ENCODE measurements around the gene TRAPPC8.
"Not testable (repeated sequence)": the region's sequence is repeated elsewhere in the genome, so short reads cannot be mapped to it uniquely, and the experiment has no call there.

DNA sequence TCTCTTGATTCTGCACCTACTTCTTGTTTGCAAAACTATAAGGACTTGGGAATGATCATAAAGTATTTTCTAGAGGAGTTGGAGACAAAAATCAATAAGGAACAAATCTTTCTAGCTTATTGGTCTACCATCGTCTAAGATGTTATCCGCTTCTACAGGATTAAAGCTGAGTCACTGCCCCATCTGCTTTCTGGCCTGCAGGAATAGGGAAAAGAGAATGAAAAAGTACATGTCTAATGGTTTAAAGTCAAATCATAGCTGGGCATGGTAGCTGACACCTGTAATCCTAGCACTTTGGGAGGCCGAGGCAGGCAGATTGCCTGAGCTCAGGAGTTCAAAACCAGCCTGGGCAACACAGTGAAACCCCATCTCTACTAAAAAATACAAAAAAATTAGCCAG is 10.8 kb upstream of the TRAPPC8 start:
- TF ChIP-seq RBBP5 (conservative IDR thresholded peaks at IDR 0.05); SIN3A (IDR thresholded peaks at IDR 0.05; ENCODE audit: low read depth, low read length); YY1 (IDR thresholded peaks at IDR 0.05; ENCODE audit: low read depth, low read length); HCFC1 (IDR thresholded peaks at IDR 0.05; ENCODE audit: low read length); FOS (IDR thresholded peaks at IDR 0.05; ENCODE audit: borderline replicate concordance, extremely low read depth, insufficient read length); HDGF (IDR thresholded peaks at IDR 0.05); CREB1 (IDR thresholded peaks at IDR 0.05; ENCODE audit: low read depth); SUZ12 (IDR thresholded peaks at IDR 0.05; ENCODE audit: unreplicated experiment); SMC3 (IDR thresholded peaks at IDR 0.05; ENCODE audit: borderline replicate concordance, low read length): not testable (repeated sequence)
- TF ChIP-seq, protein P1, sequence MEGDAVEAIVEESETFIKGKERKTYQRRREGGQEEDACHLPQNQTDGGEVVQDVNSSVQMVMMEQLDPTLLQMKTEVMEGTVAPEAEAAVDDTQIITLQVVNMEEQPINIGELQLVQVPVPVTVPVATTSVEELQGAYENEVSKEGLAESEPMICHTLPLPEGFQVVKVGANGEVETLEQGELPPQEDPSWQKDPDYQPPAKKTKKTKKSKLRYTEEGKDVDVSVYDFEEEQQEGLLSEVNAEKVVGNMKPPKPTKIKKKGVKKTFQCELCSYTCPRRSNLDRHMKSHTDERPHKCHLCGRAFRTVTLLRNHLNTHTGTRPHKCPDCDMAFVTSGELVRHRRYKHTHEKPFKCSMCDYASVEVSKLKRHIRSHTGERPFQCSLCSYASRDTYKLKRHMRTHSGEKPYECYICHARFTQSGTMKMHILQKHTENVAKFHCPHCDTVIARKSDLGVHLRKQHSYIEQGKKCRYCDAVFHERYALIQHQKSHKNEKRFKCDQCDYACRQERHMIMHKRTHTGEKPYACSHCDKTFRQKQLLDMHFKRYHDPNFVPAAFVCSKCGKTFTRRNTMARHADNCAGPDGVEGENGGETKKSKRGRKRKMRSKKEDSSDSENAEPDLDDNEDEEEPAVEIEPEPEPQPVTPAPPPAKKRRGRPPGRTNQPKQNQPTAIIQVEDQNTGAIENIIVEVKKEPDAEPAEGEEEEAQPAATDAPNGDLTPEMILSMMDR (IDR thresholded peaks at IDR 0.05 in 2 of 3, conservative IDR thresholded peaks at IDR 0.05 in 1 of 3; ENCODE audit: control insufficient read depth in 2 of 3, extremely low read depth in 1 of 3, insufficient read depth in 1 of 3, low read depth in 3 of 3, low read length in 3 of 3) = not testable (repeated sequence)
- TF ChIP-seq, protein P2, sequence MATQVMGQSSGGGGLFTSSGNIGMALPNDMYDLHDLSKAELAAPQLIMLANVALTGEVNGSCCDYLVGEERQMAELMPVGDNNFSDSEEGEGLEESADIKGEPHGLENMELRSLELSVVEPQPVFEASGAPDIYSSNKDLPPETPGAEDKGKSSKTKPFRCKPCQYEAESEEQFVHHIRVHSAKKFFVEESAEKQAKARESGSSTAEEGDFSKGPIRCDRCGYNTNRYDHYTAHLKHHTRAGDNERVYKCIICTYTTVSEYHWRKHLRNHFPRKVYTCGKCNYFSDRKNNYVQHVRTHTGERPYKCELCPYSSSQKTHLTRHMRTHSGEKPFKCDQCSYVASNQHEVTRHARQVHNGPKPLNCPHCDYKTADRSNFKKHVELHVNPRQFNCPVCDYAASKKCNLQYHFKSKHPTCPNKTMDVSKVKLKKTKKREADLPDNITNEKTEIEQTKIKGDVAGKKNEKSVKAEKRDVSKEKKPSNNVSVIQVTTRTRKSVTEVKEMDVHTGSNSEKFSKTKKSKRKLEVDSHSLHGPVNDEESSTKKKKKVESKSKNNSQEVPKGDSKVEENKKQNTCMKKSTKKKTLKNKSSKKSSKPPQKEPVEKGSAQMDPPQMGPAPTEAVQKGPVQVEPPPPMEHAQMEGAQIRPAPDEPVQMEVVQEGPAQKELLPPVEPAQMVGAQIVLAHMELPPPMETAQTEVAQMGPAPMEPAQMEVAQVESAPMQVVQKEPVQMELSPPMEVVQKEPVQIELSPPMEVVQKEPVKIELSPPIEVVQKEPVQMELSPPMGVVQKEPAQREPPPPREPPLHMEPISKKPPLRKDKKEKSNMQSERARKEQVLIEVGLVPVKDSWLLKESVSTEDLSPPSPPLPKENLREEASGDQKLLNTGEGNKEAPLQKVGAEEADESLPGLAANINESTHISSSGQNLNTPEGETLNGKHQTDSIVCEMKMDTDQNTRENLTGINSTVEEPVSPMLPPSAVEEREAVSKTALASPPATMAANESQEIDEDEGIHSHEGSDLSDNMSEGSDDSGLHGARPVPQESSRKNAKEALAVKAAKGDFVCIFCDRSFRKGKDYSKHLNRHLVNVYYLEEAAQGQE (IDR thresholded peaks at IDR 0.05; ENCODE audit: low read depth, low read length) = not testable (repeated sequence)
